HG03432 (cell line): Measurements from ENCODE around the gene CPSF3.

Experiments
- ATAC-seq: cut with Tn5 transposase; IDR thresholded peaks from one replicate; pipeline ENCODE4 v1.9.1; 2021; ENCODE audit warnings: mild to moderate bottlenecking, moderate library complexity; ENCODE audit not compliant: unreplicated experiment

CPSF3 gene

GRCh38 chr2:9416962-9417316 lies 6.5 kb upstream of the CPSF3 start:
- ATAC-seq: no peak

DNA sequence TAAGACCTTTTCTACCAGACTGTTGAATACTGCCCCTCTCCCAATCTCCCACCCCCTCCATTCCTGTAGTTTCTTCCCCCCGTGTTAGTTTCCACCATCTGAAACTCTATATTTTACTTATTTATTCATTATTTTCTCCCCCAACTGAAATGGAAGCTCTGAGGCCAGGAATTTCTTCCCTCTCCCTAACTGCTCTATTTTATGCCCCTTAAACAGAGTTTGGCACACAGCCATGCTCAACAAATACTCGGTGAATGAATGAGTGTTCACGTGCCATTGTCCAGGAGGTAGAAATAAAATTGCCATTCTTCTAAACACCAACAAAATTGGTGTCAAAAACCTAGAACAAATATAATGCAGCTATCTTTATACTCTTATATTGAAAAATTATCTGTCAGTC lies 5.7 kb upstream of the CPSF3 start:
- no peak for ATAC-seq

DNA sequence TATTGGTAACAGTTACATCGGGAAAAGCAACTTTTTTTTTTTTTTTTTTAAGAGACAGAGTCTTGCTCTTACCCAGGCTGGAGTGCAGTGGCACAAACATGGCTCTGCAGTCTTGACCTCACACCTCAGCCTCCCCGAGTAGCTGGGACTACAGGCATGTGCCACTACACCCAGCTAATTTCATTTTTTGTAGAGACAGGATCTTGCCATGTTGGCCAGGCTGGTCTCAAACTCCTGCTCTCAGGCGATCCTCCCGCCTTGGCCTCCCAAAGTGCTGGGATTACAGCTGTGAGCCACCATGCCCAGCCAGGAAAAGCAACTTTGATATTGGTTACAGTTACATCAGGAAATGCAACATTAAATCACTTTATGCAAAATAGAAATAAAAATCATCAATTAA lies 4.7 kb upstream of the CPSF3 start:
- no peak for ATAC-seq

- no peak for ATAC-seq
Measured at GRCh38 chr2:9419541-9419940, 3.9 kb upstream of the CPSF3 start.

- ATAC-seq: no peak
Measured at GRCh38 chr2:9420495-9420894, 3.0 kb upstream of the CPSF3 start.

DNA sequence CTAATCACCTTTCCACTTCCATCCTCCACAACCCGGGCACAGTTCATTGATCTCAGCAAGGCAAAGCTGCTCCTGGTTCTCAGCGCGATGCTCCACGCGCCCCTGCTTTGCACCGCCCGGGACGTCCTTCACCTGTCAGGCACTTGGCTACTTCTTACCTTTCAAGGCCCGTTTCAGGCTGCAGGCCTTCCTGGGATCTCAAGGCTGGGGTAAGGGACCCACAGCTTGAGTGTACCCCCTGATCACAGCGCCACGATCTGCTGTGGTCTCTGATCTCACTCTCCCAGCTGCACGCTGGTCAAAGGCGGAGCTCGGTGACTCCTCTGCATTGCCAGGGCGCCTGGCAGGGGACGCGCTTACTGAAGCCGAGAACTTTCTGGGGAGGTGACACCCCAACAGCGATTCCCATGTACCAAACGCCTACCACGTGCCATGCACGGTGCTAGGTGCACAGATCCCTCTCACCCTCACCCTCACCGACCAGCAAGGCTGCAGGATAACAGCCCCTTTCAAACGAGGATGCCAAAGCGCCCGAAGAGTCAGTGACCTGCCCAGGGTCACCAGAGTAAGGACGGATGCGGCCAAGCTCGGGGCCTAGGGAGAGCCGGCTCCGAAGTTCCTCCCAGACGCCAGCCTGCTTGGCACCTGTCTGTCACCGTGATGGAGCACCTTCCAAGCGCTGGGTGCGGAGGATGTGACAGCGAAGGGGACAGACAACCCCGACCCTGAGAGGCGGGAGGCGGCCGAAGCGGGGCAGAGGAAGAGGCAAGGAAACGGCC lies 944 bp upstream of the CPSF3 start:
- ATAC-seq: peak; percentile 35

DNA sequence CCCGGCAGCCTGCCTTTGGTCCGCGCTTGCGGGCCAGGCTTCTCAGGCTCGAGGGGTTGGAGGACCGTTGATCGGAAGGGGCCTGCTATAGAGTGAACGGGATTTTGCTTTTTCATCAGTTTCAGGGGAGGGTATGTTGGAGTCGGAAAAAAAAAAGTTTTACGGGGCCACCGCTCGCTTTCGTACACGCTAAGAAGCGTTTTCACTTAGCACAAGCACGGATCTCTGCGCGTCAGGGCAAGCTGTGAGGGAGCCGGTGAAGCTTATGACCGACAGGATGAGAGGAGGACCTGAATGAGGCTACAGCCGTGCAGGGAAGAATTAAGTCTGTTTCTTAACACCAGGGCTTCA lies 443 bp downstream of the CPSF3 start:
- peak; percentile 11 for ATAC-seq

GRCh38 chr2:9424447-9425164 lies 1.2 kb downstream of the CPSF3 start:
- ATAC-seq: no peak

DNA sequence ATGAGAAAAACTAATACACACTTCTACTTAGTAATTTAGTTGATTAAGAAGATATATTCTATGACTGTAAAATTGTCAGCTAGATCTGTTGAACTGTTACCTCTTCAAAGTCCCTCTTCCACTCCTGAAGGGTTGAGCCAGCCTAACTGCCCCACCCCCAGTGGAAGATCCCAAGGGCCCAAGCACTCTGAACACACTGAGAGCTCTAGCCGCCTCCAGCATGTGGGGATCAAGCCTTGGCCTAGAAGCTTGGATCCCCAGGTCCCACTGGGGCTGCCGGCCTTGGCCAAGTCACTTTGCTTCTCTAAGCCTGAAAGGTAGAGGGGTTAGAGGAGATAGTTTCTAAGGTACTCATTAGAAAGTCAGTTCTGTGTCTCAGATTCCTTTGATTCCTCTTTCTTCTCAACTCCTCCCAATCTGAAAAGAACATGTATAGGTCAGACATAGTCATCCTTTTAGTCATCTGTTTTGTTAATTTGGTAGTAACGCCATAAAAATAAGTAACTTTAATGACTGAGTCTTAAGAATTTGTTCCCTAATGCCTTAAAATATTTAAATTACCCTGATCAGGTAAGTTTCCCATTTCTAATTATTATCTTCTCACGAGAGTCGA lies 5.6 kb downstream of the CPSF3 start:
- no peak for ATAC-seq

DNA sequence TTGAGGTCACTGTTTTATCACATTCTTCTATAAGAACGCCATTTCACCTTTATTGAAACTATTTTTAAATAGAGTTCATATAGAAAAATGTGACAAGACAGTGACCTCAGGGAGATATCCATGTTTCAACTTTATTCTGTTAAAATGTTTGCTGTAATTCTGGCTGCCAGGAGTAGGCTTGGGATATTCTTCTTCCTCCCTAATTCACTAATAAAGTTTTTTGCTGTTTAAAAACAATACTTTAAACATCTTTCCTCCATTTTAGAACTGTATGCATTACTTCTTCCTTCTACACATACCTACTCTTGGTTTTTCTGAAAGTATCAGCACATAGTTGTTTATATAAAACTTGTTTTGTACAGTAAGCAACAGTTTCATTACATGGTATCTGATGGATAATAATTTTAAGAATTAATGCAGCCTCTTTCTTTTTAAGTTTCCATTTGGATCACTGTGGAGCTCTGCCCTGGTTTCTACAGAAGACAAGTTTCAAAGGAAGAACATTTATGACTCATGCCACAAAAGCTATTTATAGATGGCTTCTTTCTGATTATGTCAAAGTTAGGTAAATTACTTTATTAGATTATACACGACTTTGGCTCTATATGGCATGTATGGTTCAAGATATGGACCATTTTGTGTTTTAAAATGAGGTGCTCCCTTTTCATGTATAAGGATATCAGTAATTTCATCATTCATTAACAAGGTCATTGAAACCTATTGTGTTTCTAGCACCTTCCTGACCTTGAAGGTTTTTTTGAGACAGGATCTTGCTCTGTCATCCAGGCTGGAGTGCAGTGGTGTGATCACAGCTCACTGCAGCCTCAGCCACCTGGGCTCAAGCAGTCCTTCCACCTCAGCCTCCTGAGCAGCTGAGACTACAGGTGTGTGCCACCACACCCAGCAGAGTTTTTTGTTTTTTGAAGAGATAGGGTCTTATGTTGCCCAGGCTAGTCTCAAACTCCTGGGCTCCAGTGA lies 7.2 kb downstream of the CPSF3 start:
- ATAC-seq: no peak

DNA sequence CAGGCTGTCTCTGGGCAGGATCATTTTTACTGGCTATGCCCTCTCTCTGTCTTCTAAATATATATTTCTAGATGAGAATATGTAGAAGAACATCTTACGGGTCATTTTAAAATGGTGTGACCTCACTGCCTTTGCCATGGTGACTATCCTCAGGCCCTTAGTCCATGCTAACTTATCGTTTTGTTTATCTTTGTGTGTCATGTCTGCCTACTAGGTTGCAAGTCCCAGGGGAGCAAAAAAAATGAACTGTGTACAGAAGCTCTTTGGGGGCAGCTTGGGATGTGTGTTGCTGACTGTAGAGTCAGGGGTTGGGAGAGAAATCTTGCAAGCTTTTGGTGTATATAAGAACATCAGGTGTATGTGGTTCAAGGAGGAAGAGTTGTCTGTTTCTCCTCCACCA lies 11.0 kb downstream of the CPSF3 start:
- ATAC-seq: no peak

GRCh38 chr2:9439536-9439935 lies 16.1 kb downstream of the CPSF3 start:
- ATAC-seq: no peak

DNA sequence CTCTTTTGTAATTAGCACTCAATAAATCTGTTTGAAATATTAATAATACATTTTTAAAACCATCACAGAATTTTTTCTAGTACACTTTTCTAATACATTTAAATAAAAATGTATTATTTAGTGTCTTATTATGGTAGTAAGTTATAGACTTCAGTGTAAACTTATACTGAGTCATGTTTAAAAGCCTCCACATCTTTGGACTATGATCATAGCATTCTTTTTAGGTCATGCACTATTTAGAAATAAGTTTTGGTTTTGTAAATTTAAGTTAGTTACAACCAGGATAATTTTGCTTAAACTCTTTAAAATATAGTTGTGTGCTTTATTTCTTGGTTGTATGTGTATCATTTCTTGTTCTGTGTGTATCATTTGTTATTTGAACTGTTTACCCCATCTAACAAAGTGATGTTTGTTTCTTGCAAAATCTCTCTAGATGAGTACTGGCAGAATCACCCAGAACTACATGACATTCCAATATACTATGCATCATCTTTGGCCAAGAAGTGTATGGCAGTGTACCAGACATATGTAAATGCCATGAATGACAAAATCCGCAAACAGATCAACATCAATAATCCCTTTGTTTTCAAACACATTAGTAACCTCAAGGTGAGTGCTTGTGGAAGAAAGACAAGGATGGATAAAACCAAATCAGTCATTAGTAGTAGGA lies 16.7 kb downstream of the CPSF3 start:
- no peak for ATAC-seq

- ATAC-seq: no peak
Measured at GRCh38 chr2:9441556-9441955, 18.1 kb downstream of the CPSF3 start.

GRCh38 chr2:9443526-9443925 lies 20.1 kb downstream of the CPSF3 start:
- no peak for ATAC-seq

- ATAC-seq: no peak
Measured at GRCh38 chr2:9445089-9445488, 21.6 kb downstream of the CPSF3 start.

DNA sequence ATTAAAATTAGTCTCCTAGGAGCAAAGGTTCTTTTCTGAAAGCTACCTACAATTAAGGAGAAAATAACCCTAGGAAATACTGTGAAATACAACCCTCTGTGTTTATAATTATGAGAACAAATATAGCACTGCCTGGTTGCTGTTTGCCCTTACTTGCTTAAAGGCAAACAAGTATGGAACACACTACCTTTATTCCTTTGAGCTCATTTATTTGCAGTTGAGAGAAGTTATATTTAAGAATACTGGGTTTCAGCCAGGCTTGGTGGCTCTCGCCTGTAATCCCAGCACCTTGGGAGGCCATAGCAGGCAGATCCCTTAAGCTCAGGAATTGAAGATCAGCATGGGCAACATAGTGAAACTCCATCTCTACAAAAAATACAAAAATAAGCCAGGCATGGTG lies 27.8 kb downstream of the CPSF3 start:
- ATAC-seq: no peak

DNA sequence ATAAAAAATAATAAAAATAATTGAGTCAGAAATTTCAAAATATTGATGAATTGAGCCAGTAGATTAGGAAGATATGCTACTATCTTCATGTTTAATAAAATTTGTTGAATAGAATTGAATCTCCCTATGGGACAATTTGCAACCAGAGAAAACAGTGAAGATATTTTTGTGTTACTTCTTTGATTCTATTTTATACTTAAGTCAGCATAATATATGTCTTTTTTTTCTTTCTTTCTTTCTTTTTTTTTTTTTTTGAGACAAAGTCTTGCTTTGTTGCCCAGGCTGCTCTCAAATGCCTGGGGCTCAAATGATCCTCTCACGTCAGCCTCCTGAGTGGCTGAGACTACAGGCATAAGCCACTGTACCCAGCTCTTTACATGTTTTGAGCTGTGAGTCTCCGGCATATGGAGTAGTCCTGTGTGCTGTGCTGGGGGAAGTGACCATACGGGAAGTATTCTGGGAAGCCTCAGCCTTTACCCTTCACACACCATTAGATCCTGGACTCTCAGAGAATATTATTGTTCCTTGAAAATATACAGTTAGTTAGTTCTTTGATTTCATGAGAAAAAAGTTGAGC lies 37.1 kb downstream of the CPSF3 start:
- ATAC-seq: no peak

DNA sequence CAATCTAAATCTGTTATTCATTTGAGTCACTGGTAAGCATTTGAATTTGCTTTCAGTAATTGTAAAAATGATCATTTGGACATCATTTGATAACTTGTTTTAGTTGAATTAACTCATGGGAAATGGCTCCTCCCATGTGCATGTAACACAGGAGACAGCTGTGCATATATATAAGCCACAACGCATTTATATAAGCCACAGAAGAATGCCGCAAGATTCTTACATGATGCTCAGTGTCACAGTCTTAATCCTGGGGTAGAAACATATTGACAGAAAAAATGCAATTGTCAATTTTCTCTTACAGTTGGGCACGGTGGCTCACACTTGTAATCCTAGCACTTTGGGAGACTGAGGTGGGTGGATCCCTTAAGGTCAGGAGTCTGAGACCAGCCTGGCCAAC lies 37.6 kb downstream of the CPSF3 start:
- ATAC-seq: no peak

- no peak for ATAC-seq
Measured at GRCh38 chr2:9462313-9462712, 38.9 kb downstream of the CPSF3 start.
